HG03139 (cell line): Measurements from ENCODE around the gene SPATA16.
"Not testable (repeated sequence)": the region's sequence is repeated elsewhere in the genome, so short reads cannot be mapped to it uniquely, and the experiment has no call there.

Experiments used
- ATAC-seq: cut with Tn5 transposase; IDR thresholded peaks from one replicate; pipeline ENCODE4 v1.9.1; 2021; ENCODE audit not compliant: unreplicated experiment

The SPATA16 gene

DNA sequence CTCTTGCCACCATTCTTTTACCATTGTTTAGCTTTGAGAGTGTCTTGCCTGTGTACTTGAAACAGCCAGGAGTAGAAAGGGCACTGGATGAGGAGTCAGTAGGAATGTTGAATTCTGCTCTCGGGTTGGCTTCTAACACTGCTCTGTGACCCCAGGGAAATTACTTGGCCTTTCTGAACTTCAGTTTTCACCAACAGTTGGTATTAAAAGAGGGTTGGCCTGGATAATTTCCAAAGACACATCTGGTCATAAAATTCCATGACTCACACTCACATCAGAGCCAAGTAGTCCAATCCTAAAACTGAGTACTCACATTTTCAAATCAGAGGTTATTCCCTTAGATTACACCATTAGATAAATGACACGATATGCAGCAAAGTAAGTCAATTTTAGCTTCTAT, 248.9 kb downstream of the SPATA16 start:
- ATAC-seq, result no peak

DNA sequence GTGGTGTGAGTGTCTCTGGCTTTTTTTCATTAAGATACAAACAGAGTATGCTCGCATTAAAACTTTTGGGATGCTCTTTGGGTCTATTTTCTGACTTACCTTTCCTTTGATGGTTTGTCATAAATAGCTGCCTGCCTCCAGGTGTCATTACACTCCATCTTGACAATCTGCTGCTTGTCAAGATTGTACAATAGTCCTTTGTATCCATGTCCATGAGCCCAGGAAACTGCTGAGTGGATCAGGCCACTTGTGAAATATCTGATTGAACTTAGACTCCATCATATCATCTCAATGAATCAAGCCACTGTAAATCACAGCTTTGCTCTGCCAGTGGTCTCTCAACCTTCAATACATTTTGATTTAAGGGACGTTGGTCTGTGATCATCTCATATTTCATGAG, 255.3 kb downstream of the SPATA16 start:
- no peak for ATAC-seq

DNA sequence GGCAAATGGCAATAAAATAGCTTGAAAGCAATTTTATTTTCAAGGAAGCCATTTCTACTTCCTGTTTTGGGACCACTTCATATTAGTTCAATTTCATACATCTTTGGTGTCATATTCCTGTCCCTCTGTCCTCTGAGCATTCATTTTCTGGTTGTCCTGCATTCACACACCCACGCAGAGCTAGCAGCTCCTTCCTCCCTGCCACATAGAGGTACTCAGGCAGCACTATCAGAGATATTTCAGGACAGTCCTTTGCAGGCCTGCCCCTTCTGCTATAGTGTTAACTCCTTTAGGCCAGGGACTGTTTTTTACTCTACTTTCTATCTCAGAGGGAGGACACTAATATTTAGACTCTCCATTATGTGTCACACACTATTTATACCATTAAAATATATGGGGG, 258.5 kb downstream of the SPATA16 start:
- no peak for ATAC-seq

DNA sequence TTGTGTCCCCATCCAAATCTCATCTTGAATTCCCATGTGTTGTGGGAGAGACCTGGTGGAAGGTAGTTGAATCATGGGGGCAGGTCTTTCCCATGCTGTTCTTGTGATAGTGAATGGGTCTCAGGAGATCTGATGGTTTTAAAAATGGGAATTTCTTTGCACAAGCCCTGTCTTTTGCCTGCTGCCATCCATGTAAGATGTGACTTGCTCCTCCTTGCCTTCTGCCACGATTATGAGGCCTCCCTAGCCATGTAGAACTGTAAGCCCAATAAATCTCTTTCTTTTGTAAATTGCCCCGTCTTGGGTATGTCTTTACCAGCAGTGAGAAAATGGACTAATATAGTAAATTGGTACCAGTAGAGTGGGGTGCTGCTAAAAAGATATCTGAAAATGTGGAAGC, 261.7 kb downstream of the SPATA16 start:
- ATAC-seq, result not testable (repeated sequence)

DNA sequence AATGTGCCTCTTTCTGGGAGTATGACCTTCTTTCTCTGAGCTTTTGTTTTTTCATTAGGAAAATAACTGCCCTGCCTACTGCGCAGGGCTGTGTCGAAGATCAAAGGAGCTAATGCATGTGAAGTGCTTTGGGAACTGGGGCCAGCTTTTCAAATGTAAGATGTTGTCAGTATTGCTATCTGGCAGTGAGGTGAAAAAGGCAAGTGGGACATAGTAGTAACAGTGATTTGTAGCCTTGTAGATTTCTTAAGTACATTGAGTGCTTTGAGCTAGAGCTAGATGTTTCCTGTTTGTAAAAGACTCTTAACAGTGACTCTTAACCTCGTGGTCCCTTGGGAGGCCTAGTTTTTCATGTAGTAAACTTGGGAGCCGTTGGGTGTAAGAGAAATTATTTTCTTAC, 264.0 kb downstream of the SPATA16 start:
- no peak for ATAC-seq

DNA sequence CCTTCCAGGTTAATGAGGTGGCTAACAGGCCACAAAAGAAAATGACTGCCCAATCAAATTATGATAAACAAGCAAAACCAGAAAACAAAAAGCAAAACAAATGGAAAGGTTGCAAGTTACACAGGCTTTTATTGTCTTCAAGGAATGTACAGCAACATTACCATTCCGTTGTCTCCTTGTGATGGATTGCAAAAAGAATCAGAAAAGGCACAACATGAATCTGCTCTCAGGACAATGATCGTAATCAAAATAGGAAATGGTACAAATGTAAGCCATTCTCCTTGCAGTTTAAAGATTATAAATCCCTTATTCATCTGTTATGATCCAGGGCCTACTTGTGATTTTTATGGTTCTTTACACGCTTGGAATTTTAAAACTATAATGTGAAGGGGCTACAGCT, 264.7 kb downstream of the SPATA16 start:
- ATAC-seq, result no peak

DNA sequence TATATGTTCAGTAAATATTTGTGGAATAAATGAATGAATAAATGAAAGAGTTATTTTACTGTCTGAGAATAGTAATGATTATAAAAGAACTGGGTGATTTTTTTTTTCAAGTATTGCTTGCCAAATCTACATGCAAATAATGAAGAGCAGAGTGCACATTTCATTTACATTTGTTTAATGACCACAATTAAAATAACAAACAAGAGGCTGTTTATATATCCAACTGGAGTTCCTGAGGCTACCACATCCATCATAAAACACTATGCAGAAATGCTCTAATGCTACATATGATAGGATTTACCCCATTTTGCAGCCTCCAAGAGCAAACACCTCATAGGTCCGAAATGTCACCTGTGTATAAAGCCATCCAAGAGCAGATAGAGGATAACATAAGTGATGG, 266.0 kb downstream of the SPATA16 start:
- no peak for ATAC-seq

DNA sequence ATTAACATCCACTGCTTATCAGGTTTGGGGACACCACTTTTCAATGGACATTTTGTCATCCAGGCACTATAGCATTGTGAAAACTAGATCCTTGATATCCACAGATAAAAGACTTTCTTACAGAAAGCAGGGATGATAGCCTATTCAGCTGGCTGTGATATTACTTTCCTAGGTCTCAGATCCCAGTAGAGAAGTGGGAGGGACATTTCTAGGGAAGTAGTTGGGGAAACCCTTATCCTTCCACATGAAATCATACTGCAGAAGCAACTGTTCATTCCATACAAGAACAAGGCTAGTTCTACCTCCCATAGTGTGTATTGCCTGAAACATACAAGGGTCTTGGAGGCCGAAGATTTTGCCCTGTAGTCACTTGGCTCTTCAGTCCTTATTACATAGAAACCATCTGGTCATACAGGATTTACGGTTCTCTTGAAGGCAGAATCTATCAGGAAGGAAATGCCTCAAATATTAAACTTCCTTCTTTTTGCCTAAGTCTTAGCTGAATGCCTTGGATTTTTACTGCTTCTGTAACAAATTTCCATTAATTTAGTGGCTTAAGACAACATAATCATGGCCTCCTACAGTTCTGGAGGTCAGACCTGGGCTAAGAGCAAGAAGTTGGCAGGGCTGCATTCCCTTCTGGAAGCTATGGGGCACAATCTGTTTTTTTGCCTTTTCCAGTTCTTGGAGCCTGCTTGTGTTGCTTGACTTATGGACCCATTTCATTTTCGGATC, 271.1 kb downstream of the SPATA16 start:
- no peak for ATAC-seq

DNA sequence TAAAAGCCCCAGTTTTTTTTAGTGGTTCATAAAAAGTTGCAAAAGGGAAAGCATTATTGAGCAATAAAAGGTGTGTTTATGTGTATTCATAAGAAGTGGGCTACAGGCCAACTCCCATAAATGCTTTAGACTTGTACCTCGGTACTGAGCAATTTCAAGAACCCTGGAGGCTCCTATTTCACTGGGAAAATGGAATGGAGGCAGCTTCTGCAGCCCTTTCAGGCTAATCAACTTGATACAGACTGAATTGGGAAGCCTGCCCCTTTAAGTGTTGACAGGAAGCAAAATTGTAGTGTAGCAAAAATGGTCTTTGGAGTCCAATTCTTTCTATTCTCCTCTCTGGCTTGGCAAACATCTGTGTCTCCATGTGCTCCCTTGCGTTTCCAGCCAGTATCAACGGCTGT, 271.7 kb downstream of the SPATA16 start:
- no peak for ATAC-seq

DNA sequence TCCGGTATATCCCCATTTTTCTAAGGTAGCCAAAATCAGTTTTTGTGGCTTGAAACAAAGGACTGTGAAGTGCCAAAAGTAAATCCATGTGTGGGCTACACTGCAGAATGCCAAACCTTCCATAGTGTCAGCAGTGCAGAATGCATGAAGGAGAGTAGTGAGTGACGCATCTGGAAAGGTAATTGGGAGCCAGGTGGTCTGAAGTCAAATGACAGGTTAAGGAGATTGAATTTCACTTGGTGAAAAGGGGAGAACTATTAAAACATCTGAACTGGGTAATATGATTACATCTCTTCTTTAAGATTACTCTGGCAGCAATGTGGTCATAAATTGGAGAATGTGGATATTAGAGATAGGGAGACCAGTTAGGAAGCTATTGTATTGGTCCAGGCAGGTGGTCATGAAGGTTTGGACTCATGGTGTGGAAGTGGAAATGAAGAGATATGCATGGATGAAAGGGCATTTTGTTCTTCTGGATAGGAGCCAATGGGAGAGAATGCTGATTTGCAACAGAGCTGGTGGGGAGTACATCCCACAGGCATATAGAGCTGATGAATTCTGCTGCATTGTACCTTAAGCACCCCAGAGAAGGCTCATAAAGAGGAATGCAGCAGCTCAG, 272.3 kb downstream of the SPATA16 start:
- ATAC-seq, result no peak

DNA sequence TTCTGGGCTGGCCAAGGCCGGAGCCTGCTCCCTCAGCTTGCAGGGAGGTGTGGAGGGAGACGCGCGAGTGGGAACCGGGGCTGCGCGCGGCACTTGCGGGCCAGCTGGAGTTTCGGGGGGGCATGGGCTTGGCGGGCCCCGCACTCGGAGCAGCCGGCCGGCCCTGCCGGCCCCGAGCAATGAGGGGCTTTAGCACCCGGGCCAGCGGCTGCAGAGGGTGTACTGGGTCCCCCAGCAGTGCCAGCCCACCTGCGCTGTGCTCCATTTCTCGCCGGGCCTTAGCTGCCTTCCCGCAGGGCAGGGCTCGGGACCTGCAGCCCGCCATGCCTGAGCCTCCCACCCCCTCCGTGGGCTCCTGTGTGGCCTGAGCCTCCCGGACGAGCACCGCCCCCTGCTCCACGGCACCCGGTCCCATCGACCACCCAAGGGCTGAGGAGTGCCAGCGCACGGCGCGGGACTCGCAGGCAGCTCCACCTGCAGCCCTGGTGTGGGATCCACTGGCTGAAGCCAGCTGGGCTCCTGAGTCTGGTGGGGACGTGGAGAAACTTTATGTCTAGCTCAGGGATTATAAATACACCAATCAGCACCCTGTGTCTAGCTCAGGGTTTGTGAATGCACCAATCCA, 274.2 kb downstream of the SPATA16 start:
- not testable (repeated sequence) for ATAC-seq

DNA sequence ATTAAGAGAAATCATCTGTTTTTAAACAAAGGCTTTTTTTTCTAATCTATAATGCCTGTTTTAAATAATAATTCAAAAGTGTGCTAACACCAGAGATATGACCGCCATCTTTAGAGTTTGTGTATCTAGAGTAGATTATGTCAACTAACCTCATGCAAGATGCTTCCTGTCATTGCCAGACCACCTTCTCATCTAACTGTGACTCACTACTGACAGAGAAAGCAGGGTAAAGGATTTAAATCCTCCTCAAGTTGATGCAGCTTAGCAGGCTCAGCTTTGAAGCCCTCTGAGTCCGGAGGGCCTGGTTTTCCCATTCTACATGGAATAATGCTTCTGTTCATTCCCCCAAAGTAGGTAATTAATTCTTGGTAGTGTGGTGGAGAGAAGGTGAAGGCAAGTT, 282.0 kb downstream of the SPATA16 start:
- ATAC-seq, result no peak

DNA sequence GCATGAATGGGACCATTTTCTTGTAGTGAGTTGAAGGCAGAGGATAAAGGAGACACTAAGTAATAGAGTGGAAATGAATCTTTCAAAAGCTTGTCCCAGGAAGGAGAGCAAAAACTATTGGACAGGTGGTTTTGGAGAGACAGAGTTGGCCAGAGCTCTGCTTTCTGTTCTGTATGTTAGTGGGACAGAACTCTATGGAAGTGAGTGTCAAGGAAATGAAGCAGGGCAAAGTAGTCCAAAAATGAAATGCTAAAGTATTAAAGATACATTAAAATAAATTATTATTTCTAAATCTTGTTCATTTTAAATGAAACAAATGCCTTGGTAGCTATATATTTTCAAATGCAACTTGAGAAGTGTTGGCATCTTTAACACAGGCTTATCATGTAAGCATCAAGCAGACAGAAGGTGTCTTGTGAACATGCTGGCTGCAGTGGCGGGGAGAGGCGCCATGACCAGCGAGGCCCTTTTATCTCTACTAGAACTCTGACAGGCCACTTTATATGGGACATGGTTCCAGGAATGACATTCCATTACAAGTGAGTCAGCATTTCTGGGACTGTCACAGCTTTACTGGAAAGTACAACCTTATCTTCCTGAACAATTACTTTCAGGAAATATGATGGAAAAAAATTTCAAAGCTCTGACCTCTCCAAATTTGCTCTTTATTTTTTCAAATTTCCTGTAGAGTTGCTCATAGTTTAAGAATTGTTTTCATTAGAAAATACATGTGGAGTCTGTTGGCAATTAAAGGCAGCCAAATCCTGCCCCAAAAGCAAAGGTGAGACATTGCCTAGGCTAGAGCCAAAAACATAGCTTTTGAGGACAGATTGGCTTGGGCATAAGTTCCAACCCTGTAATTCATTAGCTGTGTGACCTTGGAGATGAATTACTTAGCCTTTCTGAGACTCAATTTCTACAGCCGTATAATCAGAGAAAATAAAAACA, 284.0 kb downstream of the SPATA16 start:
- no peak for ATAC-seq

DNA sequence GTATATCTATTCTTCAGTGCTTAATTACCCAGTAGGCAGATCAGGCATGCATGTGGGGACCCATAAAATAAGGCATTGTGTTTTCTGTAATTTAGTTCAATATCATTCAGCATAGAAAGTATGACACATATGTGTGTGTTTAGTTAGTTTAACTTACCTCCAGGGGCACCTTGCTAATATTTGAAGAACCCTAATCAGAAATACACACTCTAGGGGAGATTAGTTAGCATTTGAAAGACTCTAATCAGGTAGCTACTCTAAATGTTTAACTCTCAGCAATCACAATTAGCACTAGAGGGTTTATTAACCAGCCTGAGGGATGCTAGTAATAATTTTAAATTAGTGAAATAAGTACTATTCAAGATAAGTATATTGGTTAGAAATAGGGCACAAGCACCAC, 286.0 kb downstream of the SPATA16 start:
- ATAC-seq, result no peak

DNA sequence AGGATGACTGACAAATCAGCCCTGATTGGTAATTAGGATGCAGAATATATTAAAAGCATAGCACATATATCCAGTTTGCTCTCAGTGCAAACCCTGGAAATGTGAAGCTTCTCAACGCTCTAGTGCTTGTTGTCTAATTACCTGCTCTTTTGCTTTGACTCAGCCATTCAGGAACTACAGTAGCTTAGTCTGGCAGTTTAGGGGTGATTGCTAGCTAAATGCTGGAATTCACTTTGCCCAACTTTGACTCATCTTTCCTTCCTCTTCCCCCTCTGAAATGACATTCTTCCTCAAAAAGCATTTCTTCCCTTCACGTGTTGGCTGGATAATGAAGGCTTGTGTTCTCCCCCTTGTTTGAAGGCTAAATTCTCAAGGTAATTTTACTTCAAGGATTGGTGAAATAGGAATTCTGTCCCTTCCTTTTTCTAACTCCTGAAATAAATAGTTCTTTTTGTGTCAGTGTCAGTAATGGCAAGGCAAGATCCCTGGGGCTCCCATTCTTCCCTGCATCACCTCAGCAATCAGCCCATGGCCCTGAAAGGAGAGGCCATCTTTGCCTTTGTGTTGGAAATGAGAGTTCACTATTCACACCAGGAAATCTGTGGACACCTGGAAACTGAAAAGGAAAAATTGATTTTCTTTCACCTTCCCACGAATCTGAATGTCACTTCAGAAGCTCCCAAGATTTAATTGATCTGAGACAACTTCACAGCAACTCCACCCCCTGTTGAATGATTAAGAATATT, 286.9 kb downstream of the SPATA16 start:
- no peak for ATAC-seq

DNA sequence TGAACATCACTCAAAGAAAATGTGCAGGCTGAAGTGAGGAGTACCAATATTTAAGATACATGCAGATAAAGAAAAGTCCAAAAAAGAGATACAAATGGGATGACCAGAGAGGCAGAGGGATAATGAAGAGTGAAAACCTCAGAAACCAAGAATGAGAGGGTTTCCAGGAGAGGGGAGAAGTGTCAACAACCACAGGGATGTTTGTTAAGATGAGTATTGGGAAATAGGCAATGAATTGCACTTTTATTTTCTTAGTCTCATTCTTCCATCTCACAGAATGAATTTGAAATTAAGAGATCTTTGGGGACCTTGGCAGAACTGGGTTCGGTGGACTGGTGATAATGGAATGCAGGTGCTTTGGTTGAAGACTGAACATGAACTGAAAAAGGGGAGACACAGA, 288.0 kb downstream of the SPATA16 start:
- ATAC-seq, result no peak

DNA sequence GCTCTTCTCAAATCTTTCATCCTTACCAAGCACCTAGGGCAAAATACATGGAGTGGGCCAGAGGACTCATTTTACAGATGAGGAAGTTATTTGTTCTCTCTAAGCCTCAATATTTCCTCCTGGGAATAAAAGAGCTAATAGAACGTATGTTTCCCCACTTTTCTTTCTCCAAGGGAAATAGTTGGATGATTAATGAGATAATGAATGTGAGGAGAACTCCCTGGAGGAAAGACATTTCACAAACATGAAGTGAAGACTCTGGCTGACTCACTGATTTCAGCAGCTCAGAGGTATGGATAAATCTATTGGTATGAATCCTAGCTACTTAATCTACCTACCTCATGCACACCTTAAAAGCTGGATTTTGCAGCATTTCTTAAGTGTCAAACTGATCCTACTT, 292.1 kb downstream of the SPATA16 start:
- no peak for ATAC-seq

DNA sequence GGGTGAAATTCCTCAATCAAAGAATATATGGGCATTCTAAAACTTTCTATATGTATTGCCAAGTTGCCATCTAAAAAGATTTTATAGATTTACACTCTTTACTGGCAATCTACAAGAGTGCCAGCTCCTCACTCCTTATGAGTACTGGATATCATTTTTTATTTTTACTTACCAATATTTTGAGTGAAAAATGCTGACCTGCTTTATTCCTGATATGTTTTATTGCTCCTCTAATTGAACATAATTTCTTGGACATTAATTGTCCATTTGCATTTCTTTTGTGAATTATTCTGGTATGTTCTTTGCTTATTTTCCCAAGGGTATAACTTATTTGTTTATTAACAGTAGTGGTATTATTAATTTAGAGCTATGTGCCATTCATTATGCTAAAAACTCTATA, 293.7 kb downstream of the SPATA16 start:
- ATAC-seq, result no peak

DNA sequence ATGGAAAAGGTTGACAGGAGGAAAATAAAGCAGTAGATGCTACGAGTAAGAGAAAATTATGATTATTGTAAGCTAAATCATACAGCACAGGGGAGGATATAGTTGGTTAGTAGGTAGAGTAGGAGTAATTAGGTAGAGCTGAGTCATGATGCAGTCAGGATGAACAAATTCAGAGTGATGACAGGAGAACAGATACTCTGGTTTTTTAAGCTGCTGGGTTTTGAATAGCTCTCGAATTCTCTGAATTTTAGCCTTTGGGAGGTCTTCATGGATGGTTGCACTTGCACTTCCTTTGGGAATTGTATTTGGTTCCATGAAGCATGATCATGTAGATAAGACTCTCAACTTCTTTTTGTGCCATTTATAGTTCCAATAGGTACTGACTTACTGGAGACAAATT, 294.3 kb downstream of the SPATA16 start:
- ATAC-seq, result no peak

DNA sequence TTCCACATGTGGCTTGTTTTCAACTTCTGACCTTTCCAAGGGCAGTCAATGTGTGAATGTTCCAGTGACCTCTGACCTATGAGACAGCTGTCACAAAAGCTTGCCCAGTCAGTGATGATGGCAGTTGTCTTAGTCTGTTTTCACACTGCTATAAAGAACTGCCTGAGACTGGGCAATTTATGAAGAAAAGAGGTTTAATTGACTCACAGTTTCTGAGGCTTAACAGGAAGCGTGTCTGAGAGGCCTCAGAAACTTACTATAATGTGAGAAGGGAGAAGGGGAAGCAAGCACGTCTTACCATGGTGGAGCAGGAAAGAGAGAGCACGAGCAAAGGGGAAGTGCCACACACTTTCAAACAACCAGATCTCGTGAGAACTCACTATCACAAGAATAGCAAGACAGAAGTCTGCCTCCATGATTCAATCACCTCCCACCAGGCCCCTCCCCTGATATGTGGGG, 294.9 kb downstream of the SPATA16 start:
- peak; percentile 52 for ATAC-seq

DNA sequence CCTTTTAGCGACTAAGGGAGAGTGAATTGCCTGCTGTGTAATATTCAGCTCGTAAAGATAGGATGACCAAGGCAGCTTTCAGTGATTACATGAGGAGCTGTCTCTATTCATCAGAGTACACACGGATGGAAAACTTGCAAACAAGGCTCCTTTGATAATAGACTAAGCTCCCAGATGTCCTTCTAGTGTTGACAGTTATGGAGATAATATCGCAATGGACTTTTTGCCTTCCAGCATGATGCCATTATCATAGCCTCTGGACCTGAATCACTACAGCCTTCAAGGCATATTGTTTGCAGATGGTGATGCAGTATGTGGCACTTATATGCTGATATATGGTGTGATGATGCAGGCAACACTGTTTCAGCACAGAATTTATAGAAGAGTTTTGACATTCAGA, 296.6 kb downstream of the SPATA16 start:
- ATAC-seq, result no peak
